Measurements from ENCODE around the gene BIN1. TPM values are rescaled to one million over a fixed set of nuclear protein-coding genes. Genes with fewer than 3 reads are reported as not detected.

The BIN1 gene
- polyA plus RNA-seq, 1 of the 3 experiments (the other 2 are of a cell fraction): 40.3 TPM

DNA sequence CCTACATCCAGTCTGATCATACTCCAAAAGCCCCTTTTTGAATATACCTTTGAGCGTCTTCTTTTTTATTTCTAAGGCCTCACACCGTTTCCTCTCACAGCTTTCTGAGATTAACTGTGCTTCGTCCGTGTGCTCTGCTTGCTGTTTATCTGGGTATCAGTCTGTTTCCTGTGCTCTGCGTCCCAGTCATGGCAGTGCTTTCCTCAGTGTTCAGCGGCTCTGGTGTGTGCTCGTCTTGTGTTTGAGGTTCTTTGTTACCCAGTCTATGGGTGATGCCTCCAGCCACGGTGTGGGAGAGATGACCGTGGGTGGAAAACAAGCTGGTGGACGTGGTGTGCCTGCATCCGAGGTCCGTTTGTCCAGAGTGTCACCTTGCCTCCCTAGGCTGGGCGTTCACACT lies 33.6 kb upstream of the BIN1 start:
- ChIA-PET CTCF (interaction anchor here (0.6 to 0.9 kb wide), 2 partner anchors 17 to 91 kb away, joined by 3 to 4 read pairs; no protein-coding TSS in a partner anchor), POLR2A (no interaction called here)
- H4K20me1 ChIP-seq (ENCODE audit: insufficient read depth): no peaks in the 10 kb centered on the region
- H3F3A ChIP-seq (replicated peaks; ENCODE audit: insufficient read depth): peaks cover 4% of the 10 kb centered on the region
- no peak overlapping the region for H3K27ac ChIP-seq (ENCODE audit: low read depth in 2 of 2, low read length in 1 of 2)
- H3K36me3 ChIP-seq (replicated peaks in 1 of 2; ENCODE audit: control insufficient read depth in 1 of 2, insufficient read depth in 2 of 2, low read length in 1 of 2): no peaks in the 10 kb centered on the region
- no peak for TF ChIP-seq GATA2 (CRISPR knock-in tag; IDR thresholded peaks at IDR 0.05)
- no peak for TF ChIP-seq POLR2AphosphoS5 (IDR thresholded peaks at IDR 0.05; ENCODE audit: low read depth, low read length)
- TF ChIP-seq RXRA (IDR thresholded peaks at IDR 0.05; ENCODE audit: borderline replicate concordance, low read depth): no peak
- TF ChIP-seq FOXM1 (IDR thresholded peaks at IDR 0.05; ENCODE audit: low read depth): no peak
- TF ChIP-seq SIN3A (IDR thresholded peaks at IDR 0.05; ENCODE audit: borderline replicate concordance, low read depth, low read length): no peak
- TF ChIP-seq EZH2phosphoT487 (IDR thresholded peaks at IDR 0.05; ENCODE audit: borderline replicate concordance, low read depth): no peak
- TF ChIP-seq, protein P1, sequence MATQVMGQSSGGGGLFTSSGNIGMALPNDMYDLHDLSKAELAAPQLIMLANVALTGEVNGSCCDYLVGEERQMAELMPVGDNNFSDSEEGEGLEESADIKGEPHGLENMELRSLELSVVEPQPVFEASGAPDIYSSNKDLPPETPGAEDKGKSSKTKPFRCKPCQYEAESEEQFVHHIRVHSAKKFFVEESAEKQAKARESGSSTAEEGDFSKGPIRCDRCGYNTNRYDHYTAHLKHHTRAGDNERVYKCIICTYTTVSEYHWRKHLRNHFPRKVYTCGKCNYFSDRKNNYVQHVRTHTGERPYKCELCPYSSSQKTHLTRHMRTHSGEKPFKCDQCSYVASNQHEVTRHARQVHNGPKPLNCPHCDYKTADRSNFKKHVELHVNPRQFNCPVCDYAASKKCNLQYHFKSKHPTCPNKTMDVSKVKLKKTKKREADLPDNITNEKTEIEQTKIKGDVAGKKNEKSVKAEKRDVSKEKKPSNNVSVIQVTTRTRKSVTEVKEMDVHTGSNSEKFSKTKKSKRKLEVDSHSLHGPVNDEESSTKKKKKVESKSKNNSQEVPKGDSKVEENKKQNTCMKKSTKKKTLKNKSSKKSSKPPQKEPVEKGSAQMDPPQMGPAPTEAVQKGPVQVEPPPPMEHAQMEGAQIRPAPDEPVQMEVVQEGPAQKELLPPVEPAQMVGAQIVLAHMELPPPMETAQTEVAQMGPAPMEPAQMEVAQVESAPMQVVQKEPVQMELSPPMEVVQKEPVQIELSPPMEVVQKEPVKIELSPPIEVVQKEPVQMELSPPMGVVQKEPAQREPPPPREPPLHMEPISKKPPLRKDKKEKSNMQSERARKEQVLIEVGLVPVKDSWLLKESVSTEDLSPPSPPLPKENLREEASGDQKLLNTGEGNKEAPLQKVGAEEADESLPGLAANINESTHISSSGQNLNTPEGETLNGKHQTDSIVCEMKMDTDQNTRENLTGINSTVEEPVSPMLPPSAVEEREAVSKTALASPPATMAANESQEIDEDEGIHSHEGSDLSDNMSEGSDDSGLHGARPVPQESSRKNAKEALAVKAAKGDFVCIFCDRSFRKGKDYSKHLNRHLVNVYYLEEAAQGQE (IDR thresholded peaks at IDR 0.05; ENCODE audit: low read depth, low read length): no peak
- TF ChIP-seq, protein P2, sequence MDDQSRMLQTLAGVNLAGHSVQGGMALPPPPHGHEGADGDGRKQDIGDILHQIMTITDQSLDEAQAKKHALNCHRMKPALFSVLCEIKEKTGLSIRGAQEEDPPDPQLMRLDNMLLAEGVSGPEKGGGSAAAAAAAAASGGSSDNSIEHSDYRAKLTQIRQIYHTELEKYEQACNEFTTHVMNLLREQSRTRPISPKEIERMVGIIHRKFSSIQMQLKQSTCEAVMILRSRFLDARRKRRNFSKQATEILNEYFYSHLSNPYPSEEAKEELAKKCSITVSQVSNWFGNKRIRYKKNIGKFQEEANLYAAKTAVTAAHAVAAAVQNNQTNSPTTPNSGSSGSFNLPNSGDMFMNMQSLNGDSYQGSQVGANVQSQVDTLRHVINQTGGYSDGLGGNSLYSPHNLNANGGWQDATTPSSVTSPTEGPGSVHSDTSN (IDR thresholded peaks at IDR 0.05): no peak
- TF ChIP-seq CHD2 (IDR thresholded peaks at IDR 0.05; ENCODE audit: low read length, partially characterized antibody): no peak
- TF ChIP-seq, protein P3, sequence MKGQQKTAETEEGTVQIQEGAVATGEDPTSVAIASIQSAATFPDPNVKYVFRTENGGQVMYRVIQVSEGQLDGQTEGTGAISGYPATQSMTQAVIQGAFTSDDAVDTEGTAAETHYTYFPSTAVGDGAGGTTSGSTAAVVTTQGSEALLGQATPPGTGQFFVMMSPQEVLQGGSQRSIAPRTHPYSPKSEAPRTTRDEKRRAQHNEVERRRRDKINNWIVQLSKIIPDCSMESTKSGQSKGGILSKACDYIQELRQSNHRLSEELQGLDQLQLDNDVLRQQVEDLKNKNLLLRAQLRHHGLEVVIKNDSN (IDR thresholded peaks at IDR 0.05; ENCODE audit: borderline replicate concordance, low read depth): no peak
- no peak for TF ChIP-seq YY1 (IDR thresholded peaks at IDR 0.05; ENCODE audit: low read depth)
- no peak for TF ChIP-seq RCOR1 (IDR thresholded peaks at IDR 0.05; ENCODE audit: low read length)
- no peak for TF ChIP-seq TCF12 (IDR thresholded peaks at IDR 0.05)
- TF ChIP-seq MXI1 (IDR thresholded peaks at IDR 0.05; ENCODE audit: low read depth, low read length): no peak
- H3K9ac ChIP-seq: no peak overlapping the region
- no peak overlapping the region for H3K4me2 ChIP-seq
- no peak overlapping the region for H2AFZ ChIP-seq (ENCODE audit: low read depth)
- no peak for DNase-seq
- no peaks in the 10 kb centered on the region for H3K27me3 ChIP-seq (ENCODE audit: insufficient read depth)
- peaks cover 0 to 3% of the 10 kb centered on the region in 2 experiments; a peak in 1 of 4 replicates for H3K4me1 ChIP-seq (ENCODE audit: control insufficient read depth in 1 of 2, insufficient read depth in 2 of 2, low read depth in 1 of 2, low read length in 1 of 2)
- H3K79me2 ChIP-seq (ENCODE audit: insufficient read depth): no peaks in the 10 kb centered on the region
- H3K4me3 ChIP-seq (ENCODE audit: low read depth in 2 of 2, low read length in 1 of 2): no peak overlapping the region
- peaks cover 7% of the 10 kb centered on the region; the same call in 1 of the 2 replicates for H3K9me3 ChIP-seq
- 69% methylated on average over 12 of the region's 13 CpGs for WGBS (ENCODE audit: low lambda C conversion rate)
- H3K9me2 ChIP-seq: no peaks in the 10 kb centered on the region
